ENCODE measurements around the gene PGPEP1. TPM values are rescaled to one million over a fixed set of nuclear protein-coding genes. Genes with fewer than 3 reads are reported as not detected.

Gene PGPEP1
- total RNA-seq, 2 donors from 2014 or later: 7.7 to 9.0 TPM

GRCh38 chr19:18330868-18331267, 9.5 kb upstream of the PGPEP1 start:
- Histone ChIP-seq H3K4me3 (ENCODE audit: low read length) (no peak overlapping the region), H3K27ac (ENCODE audit: low read depth, low read length) (no peak overlapping the region), H3K9me3 (ENCODE audit: control insufficient read depth, low read length) (no peaks in the 10 kb centered on the region), H3K27me3 (ENCODE audit: control insufficient read depth, insufficient read depth, low read length, poor library complexity, severe bottlenecking) (no peaks in the 10 kb centered on the region), H3K36me3 (ENCODE audit: control insufficient read depth, insufficient read depth, low read length) (no peaks in the 10 kb centered on the region), H3K9ac (ENCODE audit: extremely low read depth, low read length, poor library complexity, severe bottlenecking) (no peak overlapping the region), H3K4me1 (ENCODE audit: control insufficient read depth, insufficient read depth, low read length) (no peaks in the 10 kb centered on the region)
- no peak overlapping the region for H3K4me3 Mint-ChIP-seq
- TF ChIP-seq, protein P1, sequence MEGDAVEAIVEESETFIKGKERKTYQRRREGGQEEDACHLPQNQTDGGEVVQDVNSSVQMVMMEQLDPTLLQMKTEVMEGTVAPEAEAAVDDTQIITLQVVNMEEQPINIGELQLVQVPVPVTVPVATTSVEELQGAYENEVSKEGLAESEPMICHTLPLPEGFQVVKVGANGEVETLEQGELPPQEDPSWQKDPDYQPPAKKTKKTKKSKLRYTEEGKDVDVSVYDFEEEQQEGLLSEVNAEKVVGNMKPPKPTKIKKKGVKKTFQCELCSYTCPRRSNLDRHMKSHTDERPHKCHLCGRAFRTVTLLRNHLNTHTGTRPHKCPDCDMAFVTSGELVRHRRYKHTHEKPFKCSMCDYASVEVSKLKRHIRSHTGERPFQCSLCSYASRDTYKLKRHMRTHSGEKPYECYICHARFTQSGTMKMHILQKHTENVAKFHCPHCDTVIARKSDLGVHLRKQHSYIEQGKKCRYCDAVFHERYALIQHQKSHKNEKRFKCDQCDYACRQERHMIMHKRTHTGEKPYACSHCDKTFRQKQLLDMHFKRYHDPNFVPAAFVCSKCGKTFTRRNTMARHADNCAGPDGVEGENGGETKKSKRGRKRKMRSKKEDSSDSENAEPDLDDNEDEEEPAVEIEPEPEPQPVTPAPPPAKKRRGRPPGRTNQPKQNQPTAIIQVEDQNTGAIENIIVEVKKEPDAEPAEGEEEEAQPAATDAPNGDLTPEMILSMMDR (conservative IDR thresholded peaks at IDR 0.05): no peak
- DNase-seq: no peak
- H3K36me3 Mint-ChIP-seq (ENCODE audit: low read depth): no peaks in the 10 kb centered on the region
- H3K27me3 Mint-ChIP-seq (ENCODE audit: insufficient read depth): no peaks in the 10 kb centered on the region
- H3K27ac Mint-ChIP-seq: no peak overlapping the region
- H3K4me1 Mint-ChIP-seq: peaks cover 12% of the 10 kb centered on the region
- WGBS, 2 experiments (ENCODE audit: insufficient coverage in 1 of 2, insufficient read length in 1 of 2): 85 to 90% methylated on average over 6 to 9 of the region's 9 CpGs
- H3K9me3 Mint-ChIP-seq: no peaks in the 10 kb centered on the region

- no peaks in the 10 kb centered on the region for H3K9me3 ChIP-seq (ENCODE audit: control insufficient read depth, low read length)
- DNase-seq: no peak
- H3K4me1 ChIP-seq (ENCODE audit: control insufficient read depth, insufficient read depth, low read length): no peaks in the 10 kb centered on the region
- no peak overlapping the region for H3K9ac ChIP-seq (ENCODE audit: extremely low read depth, low read length, poor library complexity, severe bottlenecking)
- no peaks in the 10 kb centered on the region for H3K36me3 ChIP-seq (ENCODE audit: control insufficient read depth, insufficient read depth, low read length)
- Mint-ChIP-seq H3K27me3 (ENCODE audit: insufficient read depth) (no peaks in the 10 kb centered on the region), H3K36me3 (ENCODE audit: low read depth) (no peaks in the 10 kb centered on the region), H3K27ac (no peak overlapping the region), H3K4me1 (peaks cover 16% of the 10 kb centered on the region), H3K4me3 (no peak overlapping the region), H3K9me3 (no peaks in the 10 kb centered on the region)
- H3K4me3 ChIP-seq (ENCODE audit: low read length): no peak overlapping the region
- 88 to 99% methylated on average over 10 to 15 of the region's 15 CpGs for WGBS, 2 experiments (ENCODE audit: insufficient coverage in 1 of 2, insufficient read length in 1 of 2)
- TF ChIP-seq, protein P1 (conservative IDR thresholded peaks at IDR 0.05): no peak
- H3K27ac ChIP-seq (ENCODE audit: low read depth, low read length): no peak overlapping the region
- no peaks in the 10 kb centered on the region for H3K27me3 ChIP-seq (ENCODE audit: control insufficient read depth, insufficient read depth, low read length, poor library complexity, severe bottlenecking)
Observed at GRCh38 chr19:18332917-18333530, 7.4 kb upstream of the PGPEP1 start.

DNA sequence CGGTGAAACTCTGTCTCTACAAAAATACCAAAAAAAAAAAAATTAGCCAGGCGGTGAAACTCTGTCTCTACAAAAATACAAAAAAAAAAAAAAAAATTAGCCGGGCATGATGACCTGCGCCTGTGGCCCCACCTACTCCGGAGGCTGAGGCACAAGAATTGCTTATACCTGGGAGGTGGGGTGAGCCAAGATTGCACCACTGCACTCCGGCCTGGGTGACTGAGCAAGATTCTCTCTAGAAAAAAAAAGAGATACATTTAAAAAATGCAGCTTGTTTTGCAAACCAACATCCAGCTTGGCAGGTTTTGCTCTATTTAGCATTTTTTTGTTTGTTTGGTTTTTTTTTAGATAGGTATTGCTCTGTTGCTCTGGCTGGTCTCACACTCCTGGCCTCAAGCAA, 6.7 kb upstream of the PGPEP1 start:
- Histone ChIP-seq H3K9me3 (ENCODE audit: control insufficient read depth, low read length) (no peaks in the 10 kb centered on the region), H3K27me3 (ENCODE audit: control insufficient read depth, insufficient read depth, low read length, poor library complexity, severe bottlenecking) (no peaks in the 10 kb centered on the region), H3K4me1 (ENCODE audit: control insufficient read depth, insufficient read depth, low read length) (no peaks in the 10 kb centered on the region), H3K9ac (ENCODE audit: extremely low read depth, low read length, poor library complexity, severe bottlenecking) (no peak overlapping the region), H3K4me3 (ENCODE audit: low read length) (no peak overlapping the region), H3K27ac (ENCODE audit: low read depth, low read length) (no peak overlapping the region), H3K36me3 (ENCODE audit: control insufficient read depth, insufficient read depth, low read length) (no peaks in the 10 kb centered on the region)
- Mint-ChIP-seq H3K9me3 (no peaks in the 10 kb centered on the region), H3K4me1 (peaks cover 13% of the 10 kb centered on the region), H3K36me3 (ENCODE audit: low read depth) (no peaks in the 10 kb centered on the region), H3K4me3 (no peak overlapping the region), H3K27ac (no peak overlapping the region), H3K27me3 (ENCODE audit: insufficient read depth) (no peaks in the 10 kb centered on the region)
- 89 to 100% methylated on average over 1 to 6 of the region's 6 CpGs for whole genome bisulfite sequencing, 2 experiments (ENCODE audit: insufficient coverage in 1 of 2, insufficient read length in 1 of 2)
- no peak for DNase-seq
- TF ChIP-seq, protein P1 (conservative IDR thresholded peaks at IDR 0.05): no peak

All from endodermal cell (in vitro differentiated cells).